Left ventricle myocardium inferior (tissue), 1 donor: ENCODE results near the gene NCBP3. TPM values are rescaled to one million over a fixed set of nuclear protein-coding genes. Genes with fewer than 3 reads are reported as not detected.

Experiments used
- DNase-seq: peaks from one replicate; pipeline ENCODE4 v3.0.0-alpha.2; 2020
- H3K27ac ChIP-seq: fragments of 200-600 bp; replicated peaks from 2 replicates; pipeline ENCODE4 v1.8.0; 2021
- H3K27me3 ChIP-seq: fragments of 200-600 bp; 2 replicates; pipeline ENCODE4 v1.8.0; 2021; ENCODE audit warnings: low read depth
- H3K36me3 ChIP-seq: fragments of 200-600 bp; 2 replicates; pipeline ENCODE4 v1.8.0; 2021
- H3K4me1 ChIP-seq: fragments of 200-600 bp; 2 replicates; pipeline ENCODE4 v1.8.0; 2021
- H3K4me3 ChIP-seq: fragments of 200-600 bp; 2 replicates; pipeline ENCODE4 v1.8.0; 2021; ENCODE audit warnings: mild to moderate bottlenecking, moderate library complexity
- H3K9me3 ChIP-seq: fragments of 200-600 bp; replicated peaks from 2 replicates; pipeline ENCODE4 v1.8.0; 2021
- CTCF ChIP-seq: fragments of 200-600 bp; IDR thresholded peaks from 2 replicates; pipeline ENCODE4 v1.8.0; 2021; ENCODE audit warnings: antibody characterized with exemption, mild to moderate bottlenecking, borderline replicate concordance
- intact Hi-C: fragments of 100-400 bp; cut with micrococcal nuclease; formaldehyde crosslinking; loops from one replicate; pipeline ENCODE4 v1.11.0; 2022
- total RNA-seq: library from RNA; stranded (reverse); fragmentation: NEBNext Ultra II Directional; extraction: Animal tissue kit (Norgen Biotek cat#: 25700); gene quantifications from one replicate; pipeline ENCODE4 v1.2.1, GENCODE V29; 2021
- donor health status: DM: no; HTN: yes; CAD: no; lungs with severe emphysema.

The NCBP3 gene
- total RNA-seq, 1 donor from 2014 or later, result 18.2 TPM

DNA sequence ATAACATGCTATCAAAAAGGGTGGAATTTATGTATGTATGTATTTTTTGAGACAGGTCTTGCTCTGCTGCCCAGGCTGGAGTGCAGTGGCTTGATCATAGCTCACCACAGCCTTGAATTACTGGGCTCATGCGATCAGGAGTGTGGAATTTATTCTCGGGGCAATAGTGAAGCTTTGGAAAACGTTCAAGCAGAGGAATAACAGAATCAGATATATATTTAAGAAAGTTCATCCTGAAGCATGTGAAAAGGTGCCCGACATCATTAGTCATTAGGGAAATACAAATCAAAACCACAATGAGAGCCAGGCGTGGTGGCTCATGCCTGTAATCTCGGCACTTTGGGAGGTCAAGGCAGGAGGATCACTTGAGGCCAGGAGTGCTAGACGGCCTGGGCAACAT, 37.3 kb downstream of the NCBP3 start:
- Histone ChIP-seq H3K9me3 (no peaks in the 10 kb centered on the region), H3K27me3 (no peaks in the 10 kb centered on the region), H3K4me1 (no peaks in the 10 kb centered on the region), H3K4me3 (no peak overlapping the region), H3K27ac (no peak overlapping the region), H3K36me3 (peaks cover 76% of the 10 kb centered on the region)
- no peak for DNase-seq
- intact Hi-C loops, result no loop called here
- no peak for TF ChIP-seq CTCF

GRCh38 chr17:3805581-3805980, 40.5 kb downstream of the NCBP3 start:
- intact Hi-C loops, result no loop called here
- no peak overlapping the region for H3K27ac ChIP-seq
- peaks cover 49% of the 10 kb centered on the region for H3K36me3 ChIP-seq
- H3K4me3 ChIP-seq, result no peak overlapping the region
- H3K9me3 ChIP-seq, result no peaks in the 10 kb centered on the region
- no peaks in the 10 kb centered on the region for H3K27me3 ChIP-seq
- TF ChIP-seq CTCF, result no peak
- DNase-seq, result no peak
- H3K4me1 ChIP-seq, result no peaks in the 10 kb centered on the region

- Histone ChIP-seq H3K27ac (no peak overlapping the region), H3K36me3 (peaks cover 38% of the 10 kb centered on the region), H3K9me3 (no peaks in the 10 kb centered on the region), H3K4me1 (no peaks in the 10 kb centered on the region), H3K27me3 (no peaks in the 10 kb centered on the region), H3K4me3 (no peak overlapping the region)
- TF ChIP-seq CTCF, result no peak
- no peak for DNase-seq
- intact Hi-C loops, result no loop called here
These were observed 41.5 kb downstream of the NCBP3 start for GRCh38 chr17:3804503-3804931.

GRCh38 chr17:3803308-3803640, 42.8 kb downstream of the NCBP3 start:
- no peak for DNase-seq
- no peak overlapping the region for H3K4me3 ChIP-seq
- intact Hi-C loops, result no loop called here
- peaks cover 26% of the 10 kb centered on the region for H3K36me3 ChIP-seq
- no peaks in the 10 kb centered on the region for H3K27me3 ChIP-seq
- TF ChIP-seq CTCF, result no peak
- no peaks in the 10 kb centered on the region for H3K9me3 ChIP-seq
- no peak overlapping the region for H3K27ac ChIP-seq
- peaks cover 4% of the 10 kb centered on the region for H3K4me1 ChIP-seq

DNA sequence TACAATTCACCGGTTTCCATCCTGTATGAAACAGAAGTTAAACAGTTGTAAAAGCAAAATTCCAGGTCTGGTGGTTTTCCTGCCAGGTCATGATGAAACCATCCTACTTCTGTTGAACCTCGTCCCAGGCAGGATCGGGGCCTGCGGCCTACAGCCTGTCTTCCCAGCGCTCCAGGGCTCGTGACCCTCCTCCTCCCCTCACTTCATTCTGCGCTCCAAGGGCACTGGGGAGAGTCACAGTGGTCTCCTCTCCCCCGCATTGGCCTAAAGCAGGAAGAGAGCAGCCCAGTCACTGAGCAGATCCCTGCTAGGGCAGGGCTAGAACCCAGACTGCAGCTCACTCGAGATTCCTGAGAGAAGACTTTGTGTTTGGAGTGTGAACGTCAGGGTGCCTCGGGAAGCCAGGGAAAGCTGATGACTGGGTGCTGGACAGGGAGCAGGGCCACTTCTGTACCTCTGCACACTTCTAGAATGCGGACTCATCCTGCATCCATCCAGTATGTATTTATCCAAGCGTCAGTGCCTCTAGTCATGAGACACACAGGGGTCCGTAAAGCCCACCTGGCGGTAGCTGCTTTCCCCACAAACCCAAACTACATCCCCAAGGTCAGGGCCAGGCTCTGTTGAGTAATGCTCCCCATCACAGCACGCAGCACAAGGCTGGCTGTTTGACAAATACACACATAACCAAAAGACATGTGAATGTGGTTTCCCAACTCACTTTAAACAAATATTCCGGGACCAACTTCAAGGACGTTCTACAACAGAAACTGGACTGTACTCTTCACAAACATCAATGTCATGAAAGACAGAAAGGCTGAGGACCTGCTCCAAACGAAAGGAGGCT, 43.4 kb downstream of the NCBP3 start:
- Histone ChIP-seq H3K27me3 (no peaks in the 10 kb centered on the region), H3K4me3 (no peak overlapping the region), H3K4me1 (peaks cover 4% of the 10 kb centered on the region), H3K36me3 (peaks cover 20% of the 10 kb centered on the region), H3K27ac (peak overlapping the region; percentile 1), H3K9me3 (no peaks in the 10 kb centered on the region)
- TF ChIP-seq CTCF, result no peak
- intact Hi-C loops, result no loop called here
- DNase-seq, result no peak
